Measurements from ENCODE around the gene NUP210.

GRCh38 chr3:13407926-13408325, 12.2 kb downstream of the NUP210 start:
- no peak for TF ChIP-seq EZH2 (IDR thresholded peaks at IDR 0.05; ENCODE audit: borderline replicate concordance)
- TF ChIP-seq CTCF (IDR thresholded peaks at IDR 0.05; ENCODE audit: poor library complexity), result no peak
